Fibroblast of lung (primary cell): ENCODE measurements around the gene TMEM131L. TPM values are rescaled to one million over a fixed set of nuclear protein-coding genes. Genes with fewer than 3 reads are reported as not detected.

Experiments used
- DNase-seq, 2 donors: peaks; one replicate each; pipeline versions ENCODE4 v3.0.0 to v3.0.0-alpha.2; 2010; ENCODE audit warnings: low read depth in 2 of 2
- H2AFZ ChIP-seq: 2 replicates; pipeline ENCODE4 v1.5.1; 2012; ENCODE audit warnings: low read length, control low read depth, inconsistent platforms
- H3K27ac ChIP-seq: 2 replicates; pipeline ENCODE4 v1.5.1; 2011; ENCODE audit warnings: low read length, control low read depth; ENCODE audit not compliant: insufficient read depth
- H3K27me3 ChIP-seq: 2 replicates; pipeline ENCODE4 v1.5.1; 2011; ENCODE audit warnings: mild to moderate bottlenecking, low read length; ENCODE audit not compliant: control insufficient read depth, insufficient read depth
- H3K36me3 ChIP-seq: 2 replicates; pipeline ENCODE4 v1.5.1; 2011; ENCODE audit warnings: low read length; ENCODE audit not compliant: control insufficient read depth, insufficient read depth
- H3K4me1 ChIP-seq: 2 replicates; pipeline ENCODE4 v1.5.1; 2011; ENCODE audit warnings: low read length; ENCODE audit not compliant: control insufficient read depth, insufficient read depth; ENCODE audit errors: extremely low read depth
- H3K4me2 ChIP-seq: 2 replicates; pipeline ENCODE4 v1.5.1; 2011; ENCODE audit warnings: low read length, control low read depth; ENCODE audit not compliant: insufficient read depth; ENCODE audit errors: extremely low read depth
- H3K4me3 ChIP-seq, 4 experiments: fragments of 200-600 bp in 1 of 4; sonication (generic) in 1 of 4; replicated peaks in 1 of 4; 2 replicates each; pipeline ENCODE4 v1.5.1; 2011 to 2016; ENCODE audit warnings: low read length in 4 of 4, low read depth in 3 of 4, mild to moderate bottlenecking in 3 of 4, control low read depth in 2 of 4, inconsistent platforms in 1 of 4, mixed read lengths in 1 of 4; ENCODE audit not compliant: insufficient read depth in 1 of 4; ENCODE audit errors: control extremely low read depth in 1 of 4
- H3K79me2 ChIP-seq: 2 replicates; pipeline ENCODE4 v1.5.1; 2012; ENCODE audit warnings: mild to moderate bottlenecking, low read length, inconsistent platforms; ENCODE audit not compliant: control insufficient read depth, insufficient read depth
- H3K9ac ChIP-seq: 2 replicates; pipeline ENCODE4 v1.5.1; 2011; ENCODE audit warnings: mild to moderate bottlenecking, low read length, control low read depth; ENCODE audit not compliant: insufficient read depth
- H3K9me3 ChIP-seq: 2 replicates; pipeline ENCODE4 v1.5.1; 2012; ENCODE audit warnings: low read depth, low read length; ENCODE audit not compliant: control insufficient read depth, insufficient read depth
- H4K20me1 ChIP-seq: 2 replicates; pipeline ENCODE4 v1.5.1; 2011; ENCODE audit warnings: low read length; ENCODE audit not compliant: control insufficient read depth, insufficient read depth; ENCODE audit errors: extremely low read depth
- CTCF ChIP-seq, 2 donors: IDR thresholded peaks in 1 of 2; conservative IDR thresholded peaks in 1 of 2; 1 replicate in 1 of 2; 2 replicates in 1 of 2; pipeline ENCODE4 v1.5.1; 2011 to 2012; ENCODE audit warnings: low read length in 2 of 2, control low read depth in 1 of 2, inconsistent platforms in 1 of 2, low read depth in 1 of 2, mild to moderate bottlenecking in 1 of 2
- EZH2 ChIP-seq: IDR thresholded peaks from 2 replicates; pipeline ENCODE4 v1.5.1; 2012; ENCODE audit warnings: low read length, control low read depth, mild to moderate bottlenecking; ENCODE audit errors: missing control alignments
- polyA plus RNA-seq, 2 donors: library from polyadenylated mRNA; depleted of rRNA in 1 of 2; stranded (reverse) in 1 of 2; unstranded in 1 of 2; fragments of >200 nt; gene quantifications; 2 replicates each; pipeline ENCODE4 v1.2.1, GENCODE V29; 2011 to 2012; ENCODE audit warnings: missing spikeins in 1 of 2
- total RNA-seq: library from RNA; depleted of rRNA; stranded (reverse); fragments of >200 nt; gene quantifications from 2 replicates; pipeline ENCODE4 v1.2.1, GENCODE V29; 2014

TMEM131L gene
- total and polyA plus RNA-seq, 2 donors (not counting 1 experiment from before 2014, with no cell fraction given), result 7.7 to 15.0 TPM

- Histone ChIP-seq H2AFZ (no peak overlapping the region), H3K36me3 (no peaks in the 10 kb centered on the region), H3K4me3 (no peak overlapping the region), H3K4me2 (no peak overlapping the region), H3K9me3 (no peaks in the 10 kb centered on the region), H4K20me1 (no peaks in the 10 kb centered on the region), H3K79me2 (no peaks in the 10 kb centered on the region), H3K27me3 (no peaks in the 10 kb centered on the region), H3K27ac (no peak overlapping the region), H3K9ac (no peak overlapping the region), H3K4me1 (peaks cover 2% of the 10 kb centered on the region)
- DNase-seq, result no peak
- TF ChIP-seq EZH2 (no peak), CTCF (conservative IDR thresholded peaks at IDR 0.05 in 1 of 2, IDR thresholded peaks at IDR 0.05 in 1 of 2; ENCODE audit: low read depth in 1 of 2, low read length in 2 of 2) (no peak)
These were observed 77.2 kb downstream of the TMEM131L start for GRCh38 chr4:153543351-153543750.

GRCh38 chr4:153545822-153546221 is 79.7 kb downstream of the TMEM131L start:
- no peak overlapping the region for H2AFZ ChIP-seq
- no peak overlapping the region for H3K4me2 ChIP-seq
- H3K27me3 ChIP-seq, result no peaks in the 10 kb centered on the region
- peaks cover 2% of the 10 kb centered on the region for H3K4me1 ChIP-seq
- H3K27ac ChIP-seq, result no peak overlapping the region
- no peaks in the 10 kb centered on the region for H3K36me3 ChIP-seq
- H3K9me3 ChIP-seq, result no peaks in the 10 kb centered on the region
- no peak for DNase-seq
- H3K9ac ChIP-seq, result no peak overlapping the region
- H3K4me3 ChIP-seq, result no peak overlapping the region
- H4K20me1 ChIP-seq, result no peaks in the 10 kb centered on the region
- TF ChIP-seq EZH2 (no peak), CTCF (conservative IDR thresholded peaks at IDR 0.05 in 1 of 2, IDR thresholded peaks at IDR 0.05 in 1 of 2; ENCODE audit: low read depth in 1 of 2, low read length in 2 of 2) (no peak)
- H3K79me2 ChIP-seq, result no peaks in the 10 kb centered on the region

- Histone ChIP-seq H2AFZ (no peak overlapping the region), H3K4me1 (peaks cover under 1% of the 10 kb centered on the region), H3K4me2 (no peak overlapping the region), H3K9ac (no peak overlapping the region), H3K27me3 (no peaks in the 10 kb centered on the region), H3K4me3 (no peak overlapping the region), H4K20me1 (no peaks in the 10 kb centered on the region), H3K9me3 (no peaks in the 10 kb centered on the region), H3K36me3 (no peaks in the 10 kb centered on the region), H3K79me2 (no peaks in the 10 kb centered on the region), H3K27ac (no peak overlapping the region)
- TF ChIP-seq EZH2 (no peak), CTCF (conservative IDR thresholded peaks at IDR 0.05 in 1 of 2, IDR thresholded peaks at IDR 0.05 in 1 of 2; ENCODE audit: low read depth in 1 of 2, low read length in 2 of 2) (no peak)
- no peak for DNase-seq
These were observed 80.1 kb downstream of the TMEM131L start for GRCh38 chr4:153546280-153546679.
